ENCODE results near the gene C17orf78. TPM values are rescaled to one million over a fixed set of nuclear protein-coding genes. Genes with fewer than 3 reads are reported as not detected.
"Not testable (repeated sequence)": the region's sequence is repeated elsewhere in the genome, so short reads cannot be mapped to it uniquely, and the experiment has no call there.

Gene C17orf78
- polyA plus RNA-seq, 6 donors from 2014 or later, result not detected

DNA sequence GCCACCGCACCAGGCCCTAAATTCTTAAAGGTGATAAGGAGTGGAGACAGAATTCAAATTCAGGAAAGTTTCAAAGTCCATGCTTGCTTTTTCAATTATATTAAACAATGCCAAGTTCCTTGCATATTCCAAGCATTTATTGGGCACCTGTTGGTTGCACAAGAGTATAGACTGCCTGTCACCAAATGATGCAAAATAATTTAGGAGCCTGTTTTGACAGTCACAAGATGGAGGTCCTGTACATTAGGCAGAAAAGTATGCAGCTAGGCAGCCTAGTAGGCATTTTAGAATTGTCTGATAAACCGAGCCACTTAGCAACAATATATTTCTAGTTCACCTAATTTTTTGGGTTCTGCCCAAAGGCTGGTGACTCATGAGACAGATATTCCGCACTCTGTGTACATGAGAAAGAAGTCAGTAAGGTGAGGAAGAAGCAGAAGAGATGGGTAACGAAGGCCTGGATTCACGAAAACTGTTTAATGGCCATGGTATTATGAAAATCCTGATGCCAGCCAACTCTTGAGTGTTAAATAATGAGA lies 23.5 kb downstream of the C17orf78 start:
- no peaks in the 10 kb centered on the region for H3K27me3 Mint-ChIP-seq
- no peak overlapping the region for H3K27ac Mint-ChIP-seq
- no peaks in the 10 kb centered on the region for H3K9me3 Mint-ChIP-seq
- peaks cover 6 to 28% (median 7%) of the 10 kb centered on the region in 3 donors for H3K4me1 Mint-ChIP-seq
- H3K4me3 Mint-ChIP-seq, result no peak overlapping the region
- no peak for DNase-seq
- H3K36me3 Mint-ChIP-seq, result no peaks in the 10 kb centered on the region
- ATAC-seq (ENCODE audit: low read depth in 2 of 2), result no peak

DNA sequence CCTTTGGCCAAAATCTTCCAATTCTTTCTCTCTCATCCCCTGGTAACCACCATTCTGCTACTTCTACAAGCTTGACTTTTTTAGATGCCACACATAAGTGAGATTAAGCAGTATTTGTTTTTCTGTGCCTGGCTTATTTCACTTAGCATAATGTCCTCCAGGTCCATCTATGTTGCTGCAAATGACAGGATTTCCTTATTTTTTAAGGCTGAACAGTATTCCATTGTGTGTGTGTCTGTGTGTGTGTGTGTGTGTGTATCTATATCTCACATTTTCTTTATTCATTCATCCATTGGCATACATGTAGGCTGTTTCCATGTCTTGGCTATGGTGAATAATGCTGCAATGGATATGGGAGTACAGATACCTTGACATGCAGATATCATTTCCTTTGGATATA lies 24.7 kb downstream of the C17orf78 start:
- Mint-ChIP-seq H3K4me3 (no peak overlapping the region), H3K27me3 (no peaks in the 10 kb centered on the region), H3K4me1 (peaks cover 13 to 39% (median 14%) of the 10 kb centered on the region in 3 donors), H3K9me3 (no peaks in the 10 kb centered on the region), H3K36me3 (no peaks in the 10 kb centered on the region), H3K27ac (no peak overlapping the region)
- ATAC-seq (ENCODE audit: low read depth in 2 of 2) (no peak), DNase-seq (no peak)

DNA sequence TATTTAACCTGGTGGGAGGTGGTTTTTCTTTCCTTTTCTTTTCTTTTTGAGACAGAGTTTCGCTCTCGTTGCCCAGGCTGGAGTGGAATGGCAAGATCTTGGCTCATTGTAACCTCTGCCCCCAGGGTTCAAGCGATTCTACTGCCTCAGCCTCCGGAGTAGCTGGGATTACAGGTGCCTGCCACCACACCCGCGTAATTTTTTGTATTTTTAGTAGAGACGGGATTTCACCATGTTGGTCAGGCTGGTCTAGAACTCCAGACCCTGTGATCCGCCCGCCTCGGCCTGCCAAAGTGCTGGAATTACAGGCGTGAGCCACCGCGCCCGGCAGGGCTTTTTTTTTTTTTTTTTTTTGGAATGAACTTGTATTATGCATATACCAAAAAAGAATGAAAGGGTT lies 29.7 kb downstream of the C17orf78 start:
- peaks cover 16 to 63% (median 18%) of the 10 kb centered on the region in 3 donors for H3K4me1 Mint-ChIP-seq
- H3K4me3 Mint-ChIP-seq, result peak overlapping the region; percentile 13 to 97 (median 96)

DNA sequence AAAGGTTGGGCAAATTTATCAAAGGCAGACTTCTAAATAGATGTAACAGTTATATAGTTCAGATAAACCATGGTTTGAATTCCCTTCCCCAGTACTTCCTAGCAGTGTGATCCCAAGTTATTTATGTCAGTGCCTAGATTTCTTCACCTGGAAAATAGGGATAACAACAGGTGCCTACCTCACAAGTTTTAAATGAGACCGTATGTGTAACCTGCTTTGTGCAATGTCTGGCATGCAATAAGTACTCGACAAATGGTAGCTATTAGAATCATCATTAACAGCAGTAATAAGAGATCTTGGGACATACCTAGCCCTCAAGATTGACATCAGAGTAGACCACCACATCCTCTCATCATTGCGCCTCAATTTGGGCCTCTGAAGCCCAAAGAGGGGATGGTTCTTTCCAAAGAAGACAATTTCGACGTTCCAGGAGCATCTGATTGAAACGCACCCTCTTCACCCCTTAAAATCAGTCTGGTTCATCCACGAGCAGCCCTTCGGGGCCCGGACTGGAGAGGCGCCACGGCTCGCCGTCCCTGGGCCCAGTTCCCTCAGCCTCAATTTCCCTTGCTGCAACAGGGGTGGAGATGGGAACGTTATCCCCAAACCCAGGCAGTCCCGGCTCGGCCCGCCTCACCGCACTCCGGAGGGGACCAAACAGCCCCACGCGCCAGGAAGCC lies 30.3 kb downstream of the C17orf78 start:
- Mint-ChIP-seq H3K4me3 (peak overlapping the region; percentile 93 to 97 (median 97)), H3K27ac (peak overlapping the region; percentile 76 to 95 (median 90)), H3K27me3 (no peaks in the 10 kb centered on the region), H3K36me3 (no peaks in the 10 kb centered on the region), H3K9me3 (peaks cover 0 to 2% (median 0%) of the 10 kb centered on the region in 7 donors), H3K4me1 (peaks cover 16 to 63% (median 18%) of the 10 kb centered on the region in 3 donors)
- ATAC-seq (ENCODE audit: low read depth in 2 of 2) (peak; percentile 32 to 34), DNase-seq (no peak)

More for the DNA sequence above, 29.7 kb downstream of the C17orf78 start:
- ATAC-seq (ENCODE audit: low read depth in 2 of 2); H3K27me3 Mint-ChIP-seq; H3K27ac Mint-ChIP-seq; H3K9me3 Mint-ChIP-seq; DNase-seq; H3K36me3 Mint-ChIP-seq: not testable (repeated sequence)

DNA sequence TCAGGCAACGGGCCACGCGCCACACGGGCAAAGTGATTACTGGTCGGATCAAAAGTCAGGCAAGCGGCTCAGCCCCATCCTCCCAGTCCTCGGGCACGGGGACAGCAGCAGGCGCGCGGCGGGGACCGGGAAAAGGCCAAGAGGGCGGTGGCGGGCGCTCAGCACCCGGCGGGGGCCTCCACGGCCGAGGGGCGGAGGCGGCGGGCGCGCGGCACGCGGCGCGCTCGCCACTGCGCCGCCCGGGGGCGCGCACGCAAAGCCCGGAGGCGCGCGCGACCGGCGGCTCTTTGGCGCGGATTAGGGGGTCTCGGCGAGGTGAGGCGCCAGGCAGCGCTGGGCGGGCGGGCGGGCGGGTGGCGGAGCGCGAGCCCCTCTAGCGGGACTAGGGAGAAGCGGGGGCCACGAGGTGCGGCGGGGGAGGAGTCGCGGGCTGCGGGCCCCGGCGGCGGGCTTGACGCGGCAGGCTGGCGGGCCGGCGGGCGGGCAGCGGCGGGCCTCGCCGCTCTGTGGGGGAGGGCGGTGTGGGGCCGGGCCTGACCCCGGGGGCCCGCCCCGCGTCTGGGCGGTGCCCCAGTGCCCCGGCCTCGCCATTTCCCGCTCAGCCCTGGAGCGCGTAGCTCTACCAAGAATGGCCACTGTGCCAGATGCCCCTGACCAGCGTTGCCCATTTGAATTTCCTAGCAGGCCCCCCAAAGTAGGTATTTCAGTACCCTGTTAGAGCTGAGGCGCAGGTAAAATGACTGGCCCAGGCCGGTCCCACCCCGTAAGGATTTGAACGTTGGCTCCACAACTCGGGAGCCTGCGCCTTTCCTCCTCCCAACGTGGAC lies 31.1 kb downstream of the C17orf78 start, which contains the start of the genes ACACA and TADA2A:
ACACA (minus strand) TSS at position 202 of the 827 bp plus-strand sequence. CDS start 537 bp downstream, outside the sequence.
TADA2A (plus strand) TSS at position 252 of the 827 bp plus-strand sequence. CDS start 4,480 bp downstream, outside the sequence.
- DNase-seq (peak; percentile 73), ATAC-seq (ENCODE audit: low read depth in 2 of 2) (peak; percentile 88 to 92)
- no peaks in the 10 kb centered on the region for H3K36me3 Mint-ChIP-seq
- peak within 1 kb of the TSS; percentile 88 to 96 (median 92) for H3K27ac Mint-ChIP-seq
- peak within 1 kb of the TSS; percentile 93 to 97 (median 97) for H3K4me3 Mint-ChIP-seq
- peaks cover 0 to 2% (median 0%) of the 10 kb centered on the region in 7 donors for H3K9me3 Mint-ChIP-seq
- no peaks in the 10 kb centered on the region for H3K27me3 Mint-ChIP-seq
- peaks cover 16 to 59% (median 18%) of the 10 kb centered on the region in 3 donors for H3K4me1 Mint-ChIP-seq

DNA sequence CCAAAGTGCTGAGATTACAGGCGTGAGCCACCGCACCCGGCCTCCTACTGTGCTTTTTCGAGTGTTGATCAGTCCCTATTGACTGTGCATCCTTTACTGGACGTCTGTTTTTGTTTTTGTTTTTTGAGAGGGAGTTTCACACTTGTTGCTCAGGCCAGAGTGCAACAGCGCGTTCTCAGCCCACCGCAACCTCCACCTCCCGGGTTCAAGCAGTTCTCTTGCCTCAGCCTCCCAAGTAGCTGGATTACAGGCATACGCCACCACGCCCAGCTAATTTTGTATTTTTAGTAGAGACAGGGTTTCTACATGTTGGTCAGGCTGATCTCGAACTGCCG lies 32.3 kb downstream of the C17orf78 start:
- H3K4me1 Mint-ChIP-seq, result peaks cover 16 to 49% (median 18%) of the 10 kb centered on the region in 3 donors
- H3K27me3 Mint-ChIP-seq; H3K36me3 Mint-ChIP-seq; ATAC-seq (ENCODE audit: low read depth in 2 of 2); H3K9me3 Mint-ChIP-seq; DNase-seq: not testable (repeated sequence)
- H3K4me3 Mint-ChIP-seq, result peak overlapping the region; percentile 83 to 97 (median 94)
- peak overlapping the region in 4 of 6 donors; percentile 7 to 90 (median 82) for H3K27ac Mint-ChIP-seq

DNA sequence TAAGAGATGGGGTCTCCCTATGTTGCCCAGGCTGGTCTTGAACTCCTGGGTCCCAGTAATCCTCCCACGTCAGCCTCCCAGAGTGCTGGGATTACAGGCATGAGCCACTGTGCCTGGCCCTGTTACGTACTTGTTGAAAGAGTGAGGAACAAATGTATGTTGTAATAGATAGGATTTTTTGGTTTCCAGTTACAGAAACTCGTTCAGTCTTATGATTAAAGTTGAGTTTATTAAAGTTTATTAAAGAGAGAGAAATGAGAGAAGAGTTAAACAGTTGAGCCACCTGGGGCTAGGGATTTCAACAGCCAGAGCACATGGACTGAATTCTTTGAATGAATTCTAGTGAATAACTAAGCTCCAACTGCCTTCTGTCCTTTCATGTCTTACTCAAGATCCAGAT lies 34.6 kb downstream of the C17orf78 start:
- no peak overlapping the region for H3K4me3 Mint-ChIP-seq
- peaks cover 0 to 2% (median 0%) of the 10 kb centered on the region in 7 donors for H3K9me3 Mint-ChIP-seq
- H3K4me1 Mint-ChIP-seq, result peaks cover 22 to 42% (median 29%) of the 10 kb centered on the region in 3 donors
- H3K27ac Mint-ChIP-seq, result peak overlapping the region in 1 of 6 donors; percentile 33
- H3K36me3 Mint-ChIP-seq, result peaks cover 12 to 14% of the 10 kb centered on the region in 2 donors
- ATAC-seq (ENCODE audit: low read depth in 2 of 2) (no peak), DNase-seq (no peak)
- H3K27me3 Mint-ChIP-seq, result no peaks in the 10 kb centered on the region

DNA sequence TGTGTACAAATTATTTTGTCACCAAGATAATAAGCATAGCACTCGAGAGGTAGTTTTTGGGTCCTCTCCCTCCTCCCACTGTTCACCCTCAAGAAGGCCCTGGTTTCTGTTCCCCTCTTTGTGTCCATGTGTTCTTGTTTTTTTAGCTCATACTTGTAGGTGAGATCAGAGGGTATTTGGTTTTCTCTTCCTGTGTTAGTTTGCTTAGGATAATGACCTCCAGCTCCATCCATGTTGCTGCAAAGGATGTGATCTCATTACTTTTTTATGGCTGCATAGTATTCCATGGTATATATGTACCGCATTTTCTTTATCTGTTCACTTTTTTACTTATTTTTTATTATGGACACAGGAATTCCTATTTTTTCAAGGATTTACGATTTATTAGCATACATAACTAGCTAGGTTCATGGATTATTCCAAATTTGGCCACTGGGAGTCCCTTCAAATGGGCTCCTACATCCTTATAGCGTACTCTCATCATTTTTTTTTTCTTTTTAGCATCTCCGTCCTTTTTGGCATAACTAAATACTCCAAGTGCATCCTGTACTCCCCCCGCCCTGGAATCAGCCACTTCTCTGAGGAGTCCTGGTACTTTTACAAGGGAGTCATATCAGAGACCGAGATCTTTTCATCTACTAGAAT lies 38.2 kb downstream of the C17orf78 start:
- DNase-seq (no peak), ATAC-seq (ENCODE audit: low read depth in 2 of 2) (peak; percentile 81 to 83)
- no peaks in the 10 kb centered on the region for H3K27me3 Mint-ChIP-seq

DNA sequence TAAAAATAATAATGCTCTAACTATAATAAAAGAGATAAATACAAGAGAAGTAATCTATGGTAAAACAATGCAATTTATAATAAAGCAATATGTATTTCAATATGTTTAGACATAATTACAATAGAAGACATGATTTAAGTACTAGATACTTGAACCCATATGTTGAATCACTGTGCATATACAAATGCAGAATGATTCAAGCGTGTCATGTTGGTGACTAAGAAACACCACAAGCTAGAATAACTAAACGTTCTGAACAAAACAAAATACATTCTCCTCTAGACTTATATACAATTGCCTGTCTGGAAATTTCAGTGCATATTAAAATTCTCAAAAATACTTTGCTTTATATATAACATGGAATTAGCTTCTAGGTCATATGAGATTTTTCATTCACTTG lies 42.1 kb downstream of the C17orf78 start:
- H3K4me1 Mint-ChIP-seq, result peaks cover 12 to 17% (median 15%) of the 10 kb centered on the region in 3 donors
- H3K9me3 Mint-ChIP-seq, result no peaks in the 10 kb centered on the region
- DNase-seq (no peak), ATAC-seq (ENCODE audit: low read depth in 2 of 2) (no peak)
- H3K27me3 Mint-ChIP-seq, result no peaks in the 10 kb centered on the region
- H3K4me3 Mint-ChIP-seq, result no peak overlapping the region
- H3K36me3 Mint-ChIP-seq, result peaks cover 13 to 18% of the 10 kb centered on the region in 2 donors
- peak overlapping the region in 1 of 6 donors; percentile 6 for H3K27ac Mint-ChIP-seq

More for the DNA sequence above, 38.2 kb downstream of the C17orf78 start:
- Mint-ChIP-seq H3K36me3 (peaks cover 13 to 14% of the 10 kb centered on the region in 2 donors), H3K27ac (peak overlapping the region in 2 of 6 donors; percentile 48 to 85), H3K4me3 (peak overlapping the region in 1 of 8 donors; percentile 69), H3K4me1 (peaks cover 14 to 17% (median 15%) of the 10 kb centered on the region in 3 donors), H3K9me3 (no peaks in the 10 kb centered on the region)

DNA sequence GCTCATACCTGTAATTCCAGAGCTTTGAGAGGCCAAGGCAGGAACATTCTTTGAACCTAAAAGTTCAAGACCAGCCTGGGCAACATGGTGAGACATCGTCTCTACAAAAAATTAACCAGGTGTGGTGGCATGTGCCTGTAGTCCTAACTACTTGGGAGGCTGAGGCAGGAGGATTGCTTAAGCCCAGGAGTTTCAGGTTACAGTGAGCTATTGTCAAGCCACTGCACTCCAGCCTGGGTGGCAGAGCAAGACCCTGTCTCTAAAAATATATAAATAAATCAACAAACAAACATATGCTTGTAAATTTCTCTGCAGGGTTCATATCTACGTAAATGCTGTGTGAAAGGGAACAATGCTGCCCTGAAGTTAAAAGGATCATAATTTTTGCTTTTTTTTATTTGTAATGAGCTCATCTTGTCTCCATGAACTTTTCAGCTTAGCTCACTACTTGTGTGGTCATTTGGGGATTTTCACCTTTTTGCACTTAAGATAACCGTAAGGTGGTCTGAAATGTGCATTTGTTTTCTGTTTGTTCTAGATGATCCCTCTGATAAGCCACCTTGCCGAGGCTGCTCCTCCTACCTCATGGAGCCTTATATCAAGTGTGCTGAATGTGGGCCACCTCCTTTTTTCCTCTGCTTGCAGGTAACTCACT lies 47.3 kb downstream of the C17orf78 start:
- Mint-ChIP-seq H3K27ac (peak overlapping the region in 1 of 6 donors; percentile 29), H3K9me3 (no peaks in the 10 kb centered on the region), H3K27me3 (no peaks in the 10 kb centered on the region), H3K4me1 (no peaks in the 10 kb centered on the region), H3K4me3 (no peak overlapping the region), H3K36me3 (peaks cover 0 to 15% of the 10 kb centered on the region in 2 donors)
- ATAC-seq (ENCODE audit: low read depth in 2 of 2) (no peak), DNase-seq (no peak)

DNA sequence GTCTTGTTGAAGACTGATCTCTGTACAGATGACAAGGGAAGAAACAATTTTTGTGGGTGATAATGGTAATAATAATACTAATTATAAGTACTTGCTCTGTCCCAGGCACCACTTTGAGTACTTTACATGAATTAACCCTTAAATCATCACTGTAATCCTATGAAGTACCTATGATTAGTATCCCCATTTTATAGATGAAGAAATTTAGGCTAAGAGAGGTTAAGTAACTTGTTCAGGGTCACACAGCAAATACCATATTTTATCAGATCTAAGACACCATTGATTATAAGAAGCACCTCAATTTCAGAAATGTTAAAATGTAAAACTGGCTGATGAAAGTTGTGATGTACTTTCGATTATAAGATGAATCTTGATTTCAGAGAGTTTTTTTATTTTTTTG lies 49.5 kb downstream of the C17orf78 start:
- DNase-seq, result no peak
- Mint-ChIP-seq H3K4me3 (no peak overlapping the region), H3K27ac (peak overlapping the region in 1 of 6 donors; percentile 42), H3K9me3 (no peaks in the 10 kb centered on the region), H3K4me1 (no peaks in the 10 kb centered on the region), H3K36me3 (peaks cover 0 to 20% of the 10 kb centered on the region in 2 donors), H3K27me3 (no peaks in the 10 kb centered on the region)
- no peak for ATAC-seq (ENCODE audit: low read depth in 2 of 2)

DNA sequence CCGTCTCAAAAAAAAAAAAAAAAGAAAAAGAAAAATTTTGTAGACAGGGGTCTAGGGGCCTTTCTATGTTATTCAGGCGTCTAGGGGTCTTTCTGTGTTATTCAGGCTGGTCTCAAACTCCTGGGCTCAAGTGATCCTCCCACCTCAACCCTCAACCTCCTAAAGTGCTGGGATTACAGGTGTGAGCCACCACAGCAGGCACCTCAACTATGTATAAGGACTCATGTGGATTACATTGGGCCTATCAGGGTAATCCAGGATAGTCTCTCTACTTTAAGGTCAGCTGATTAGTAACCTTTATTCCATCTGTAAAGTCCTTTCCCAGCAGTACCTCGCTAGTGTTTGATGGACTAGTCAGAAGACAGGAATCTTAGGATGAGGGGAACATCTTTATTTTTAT lies 53.3 kb downstream of the C17orf78 start:
- ATAC-seq (ENCODE audit: low read depth in 2 of 2), result no peak
- peaks cover 0 to 12% of the 10 kb centered on the region in 2 donors for H3K36me3 Mint-ChIP-seq
- no peak overlapping the region for H3K4me3 Mint-ChIP-seq
- no peaks in the 10 kb centered on the region for H3K9me3 Mint-ChIP-seq
- H3K4me1 Mint-ChIP-seq, result no peaks in the 10 kb centered on the region
- H3K27me3 Mint-ChIP-seq, result no peaks in the 10 kb centered on the region
- no peak for DNase-seq
- H3K27ac Mint-ChIP-seq, result no peak overlapping the region

Measured in naive B cell (primary cell).